Endothelial cell of umbilical vein (primary cell): Measurements from ENCODE around the gene TBCD. TPM values are rescaled to one million over a fixed set of nuclear protein-coding genes. Genes with fewer than 3 reads are reported as not detected.

ENCODE experiments used
- BruUV-seq: library from RNA; stranded (reverse); fragments of 400-500 nt; replicated peaks from 2 replicates; lab custom pipeline; 2021; lab: Mats Ljungman, UMichigan
- CTCF ChIA-PET: fragments of 300-600, 350-600 bp; sonication (Branson Sonifier 250); formaldehyde crosslinking; loops from one replicate; lab custom pipeline; 2021; ENCODE audit warnings: antibody characterized with exemption, inconsistent platforms; lab: Charles Lee
- POLR2A ChIA-PET: fragments of 300-600, 350-600 bp; sonication (Branson Sonifier 250); formaldehyde crosslinking; loops from one replicate; lab custom pipeline; 2021; ENCODE audit warnings: antibody characterized with exemption, inconsistent platforms; lab: Charles Lee
- DNase-seq: peaks from one replicate; pipeline ENCODE4 v3.0.0-alpha.2; 2011; ENCODE audit warnings: low read depth, low spot score
- FAIRE-seq: peaks from 2 replicates; lab custom pipeline; 2011; peaks lifted over from hg19 to GRCh38; lab: Jason Lieb, UNC
- H2AFZ ChIP-seq: 2 replicates; pipeline ENCODE4 v1.6.0; 2012; ENCODE audit warnings: low read depth, low read length, control low read depth, inconsistent platforms
- H3K27ac ChIP-seq: 2 replicates; pipeline ENCODE4 v1.5.1; 2011; ENCODE audit warnings: low read depth, mild to moderate bottlenecking, control low read depth, low read length, moderate library complexity; ENCODE audit not compliant: insufficient read depth
- H3K27me3 ChIP-seq, 2 experiments: 2 replicates each; pipeline versions ENCODE4 v1.6.0 to v1.6.1; 2011; ENCODE audit warnings: low read length in 2 of 2, mixed read lengths in 1 of 2; ENCODE audit not compliant: control insufficient read depth in 2 of 2, insufficient read depth in 2 of 2
- H3K36me3 ChIP-seq, 2 experiments: 2 replicates in 1 of 2; 3 replicates in 1 of 2; pipeline ENCODE4 v1.5.1; 2011; ENCODE audit warnings: low read length in 2 of 2, mild to moderate bottlenecking in 1 of 2, moderate library complexity in 1 of 2; ENCODE audit not compliant: control insufficient read depth in 2 of 2, insufficient read depth in 2 of 2; ENCODE audit errors: extremely low read depth in 1 of 2
- H3K4me1 ChIP-seq: 3 replicates; pipeline ENCODE4 v1.5.1; 2011; ENCODE audit warnings: mild to moderate bottlenecking, low read length; ENCODE audit not compliant: control insufficient read depth, insufficient read depth; ENCODE audit errors: extremely low read depth
- H3K4me2 ChIP-seq: 2 replicates; pipeline ENCODE4 v1.6.1; 2011; ENCODE audit warnings: low read length, control low read depth, mixed read lengths; ENCODE audit not compliant: insufficient read depth
- H3K4me3 ChIP-seq, 3 experiments: fragments of 200-600 bp in 1 of 3; sonication (generic), shearing (Covaris generic) in 1 of 3; replicated peaks in 1 of 3; 2 replicates each; pipeline ENCODE4 v1.5.1; 2011 to 2016; ENCODE audit warnings: control low read depth in 3 of 3, low read length in 3 of 3, mild to moderate bottlenecking in 2 of 3, inconsistent platforms in 1 of 3, low read depth in 1 of 3, moderate library complexity in 1 of 3; ENCODE audit not compliant: insufficient read depth in 1 of 3
- H3K79me2 ChIP-seq: 2 replicates; pipeline ENCODE4 v1.6.0; 2012; ENCODE audit warnings: low read length, inconsistent platforms; ENCODE audit not compliant: control insufficient read depth, insufficient read depth
- H3K9ac ChIP-seq: replicated peaks from 2 replicates; pipeline ENCODE3; 2011; ENCODE audit warnings: low read length, control low read depth; ENCODE audit not compliant: insufficient read depth; ENCODE audit errors: extremely low read depth
- H3K9me1 ChIP-seq: replicated peaks from 3 replicates; pipeline ENCODE4 v1.6.0; 2011; ENCODE audit warnings: mild to moderate bottlenecking, low read length; ENCODE audit not compliant: control insufficient read depth, insufficient read depth; ENCODE audit errors: extremely low read depth
- H3K9me3 ChIP-seq: replicated peaks from 2 replicates; pipeline ENCODE4 v1.5.1; 2012; ENCODE audit warnings: low read length, inconsistent platforms; ENCODE audit not compliant: control insufficient read depth, insufficient read depth
- H4K20me1 ChIP-seq: replicated peaks from 2 replicates; pipeline ENCODE3; 2011; ENCODE audit warnings: mild to moderate bottlenecking, low read length; ENCODE audit not compliant: control insufficient read depth, insufficient read depth; ENCODE audit errors: extremely low read depth
- CTCF ChIP-seq, 2 donors: IDR thresholded peaks; 1 replicate in 1 of 2; 2 replicates in 1 of 2; pipeline ENCODE4 v1.5.1; 2011; ENCODE audit warnings: low read length in 2 of 2, mild to moderate bottlenecking in 2 of 2, moderate library complexity in 2 of 2, control low read depth in 1 of 2, inconsistent platforms in 1 of 2, low read depth in 1 of 2; ENCODE audit not compliant: insufficient read depth in 1 of 2; ENCODE audit errors: extremely low read depth in 1 of 2
- EZH2 ChIP-seq: IDR thresholded peaks from 2 replicates; pipeline ENCODE4 v1.6.1; 2012; ENCODE audit warnings: borderline replicate concordance, low read depth, mild to moderate bottlenecking, moderate library complexity, low read length, inconsistent platforms; ENCODE audit not compliant: severe bottlenecking
- FOS ChIP-seq: IDR thresholded peaks from 2 replicates; pipeline ENCODE4 v1.6.1; 2011; ENCODE audit warnings: mild to moderate bottlenecking, low read length, moderate library complexity, borderline replicate concordance; ENCODE audit not compliant: insufficient read depth
- GATA2 ChIP-seq: IDR thresholded peaks from 2 replicates; pipeline ENCODE4 v1.7.0; 2011; ENCODE audit warnings: low read depth, mild to moderate bottlenecking, moderate library complexity, mixed read lengths, low read length; ENCODE audit not compliant: insufficient read length, insufficient read depth
- JUN ChIP-seq: IDR thresholded peaks from 2 replicates; pipeline ENCODE4 v1.6.1; 2011; ENCODE audit warnings: borderline replicate concordance, low read depth; ENCODE audit not compliant: insufficient read length, insufficient read depth
- MYC ChIP-seq: IDR thresholded peaks from one replicate; pipeline ENCODE4 v1.6.1; 2011; ENCODE audit warnings: mild to moderate bottlenecking, low read depth, low read length
- POLR2A ChIP-seq: IDR thresholded peaks from 2 replicates; pipeline ENCODE4 v1.6.1; 2012; ENCODE audit warnings: low read depth, mild to moderate bottlenecking, control low read depth, low read length
- POLR2AphosphoS5 ChIP-seq: IDR thresholded peaks from 2 replicates; pipeline ENCODE4 v1.6.1; 2012; ENCODE audit warnings: low read depth, mild to moderate bottlenecking, control low read depth, low read length, moderate library complexity; ENCODE audit not compliant: insufficient read depth
- dilution Hi-C: fragments of 300-500 bp; cut with MboI; formaldehyde crosslinking; loops from one replicate; pipeline ENCODE4 v1.15.0; 2019; ENCODE audit warnings: low sequenced_read_pairs; ENCODE audit not compliant: extremely low pct_ligation_motif_present
- intact Hi-C: fragments of 100-400 bp; cut with micrococcal nuclease; formaldehyde crosslinking; loops from one replicate; pipeline ENCODE4 v1.10.0; 2022
- polyA plus RNA-seq, 4 experiments: library from polyadenylated mRNA; depleted of rRNA in 3 of 4; stranded (reverse) in 3 of 4; unstranded in 1 of 4; fragments of >200 nt; gene quantifications; 2 replicates each; pipeline versions ENCODE4 v1.2.1 to v1.2.3, GENCODE V29; 2011 to 2012; ENCODE audit warnings: missing spikeins in 1 of 4
- total RNA-seq: library from RNA; stranded (reverse); gene quantifications from 2 replicates; pipeline ENCODE4 v1.2.3, GENCODE V29; 2021
- TF ChIP-seq, protein P1 (sequence below): IDR thresholded peaks from 2 replicates; pipeline ENCODE4 v1.6.1; 2011; ENCODE audit not compliant: insufficient read depth, insufficient read length

Gene TBCD
- total and polyA plus RNA-seq, 2 donors (not counting 3 experiments of a cell fraction or from before 2014, with no cell fraction given), result 121 to 145 TPM

- H3K27me3 ChIP-seq, result no peaks in the 10 kb centered on the region
- no peaks in the 10 kb centered on the region for H3K9me1 ChIP-seq
- BruUV-seq, result no TSS peak
- H3K79me2 ChIP-seq, result no peaks in the 10 kb centered on the region
- DNase-seq (no peak), FAIRE-seq (no peak)
- no peak overlapping the region for H3K27ac ChIP-seq
- H3K36me3 ChIP-seq, result no peaks in the 10 kb centered on the region
- no peak overlapping the region for H3K4me2 ChIP-seq
- H3K4me1 ChIP-seq, result peaks cover 7% of the 10 kb centered on the region
- no peak overlapping the region for H2AFZ ChIP-seq
- no peaks in the 10 kb centered on the region for H4K20me1 ChIP-seq
- no peak overlapping the region for H3K9ac ChIP-seq
- ChIA-PET CTCF (interaction anchor here (0.9 to 3.6 kb wide), 2 partner anchors 18 to 25 kb away, joined by 3 to 13 read pairs; no protein-coding TSS in a partner anchor), POLR2A (no interaction called here)
- intact Hi-C loops, result no loop called here
- no peak overlapping the region for H3K4me3 ChIP-seq
- dilution Hi-C loops, result no loop called here
- TF ChIP-seq JUN (no peak), FOS (no peak), GATA2 (no peak), CTCF (IDR thresholded peaks at IDR 0.05; ENCODE audit: extremely low read depth in 1 of 2, insufficient read depth in 1 of 2, low read depth in 1 of 2, low read length in 2 of 2) (no peak), MYC (no peak), EZH2 (no peak), POLR2AphosphoS5 (no peak), POLR2A (no peak)
- TF ChIP-seq, protein P1, sequence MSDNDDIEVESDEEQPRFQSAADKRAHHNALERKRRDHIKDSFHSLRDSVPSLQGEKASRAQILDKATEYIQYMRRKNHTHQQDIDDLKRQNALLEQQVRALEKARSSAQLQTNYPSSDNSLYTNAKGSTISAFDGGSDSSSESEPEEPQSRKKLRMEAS, result no peak
- H3K9me3 ChIP-seq, result no peaks in the 10 kb centered on the region
Measured at GRCh38 chr17:82805823-82806222, 54.0 kb downstream of the TBCD start.
